Calu3 (cell line): ENCODE measurements around the gene B3GALNT2. TPM values are rescaled to one million over a fixed set of nuclear protein-coding genes. Genes with fewer than 3 reads are reported as not detected.

Experiments used
- BruUV-seq: library from RNA; stranded (reverse); fragments of 400-500 nt; replicated peaks from 2 replicates; lab custom pipeline; 2021; lab: Mats Ljungman, UMichigan
- CTCF ChIA-PET: fragments of 300-600 bp; sonication (Branson Sonifier 250); formaldehyde crosslinking; loops from one replicate; lab custom pipeline; 2022; ENCODE audit warnings: antibody characterized with exemption; lab: Charles Lee
- DNase-seq: peaks from one replicate; pipeline ENCODE4 v3.0.0; 2022
- H3K27ac Mint-ChIP-seq: one replicate; pipeline ENCODE4 v1.8.0; 2022; ENCODE audit warnings: mixed read lengths; ENCODE audit not compliant: unreplicated experiment
- H3K27me3 Mint-ChIP-seq: one replicate; pipeline ENCODE4 v1.8.0; 2022; ENCODE audit warnings: mixed read lengths; ENCODE audit not compliant: unreplicated experiment
- H3K36me3 Mint-ChIP-seq: one replicate; pipeline ENCODE4 v1.8.0; 2022; ENCODE audit warnings: mild to moderate bottlenecking, moderate library complexity, mixed read lengths; ENCODE audit not compliant: insufficient read depth, unreplicated experiment
- H3K4me1 Mint-ChIP-seq: one replicate; pipeline ENCODE4 v1.8.0; 2022; ENCODE audit warnings: mild to moderate bottlenecking, low read depth, mixed read lengths; ENCODE audit not compliant: unreplicated experiment
- H3K4me3 Mint-ChIP-seq: one replicate; pipeline ENCODE4 v1.8.0; 2022; ENCODE audit warnings: mild to moderate bottlenecking, low read depth, moderate library complexity, mixed read lengths; ENCODE audit not compliant: unreplicated experiment
- H3K9me3 Mint-ChIP-seq: one replicate; pipeline ENCODE4 v1.8.0; 2022; ENCODE audit warnings: low read depth, mixed read lengths; ENCODE audit not compliant: unreplicated experiment
- CTCF ChIP-seq: fragments of 200-600 bp; IDR thresholded peaks from one replicate; pipeline ENCODE4 v1.8.0; 2022; ENCODE audit warnings: antibody characterized with exemption; ENCODE audit not compliant: unreplicated experiment
- intact Hi-C: fragments of 100-400 bp; cut with micrococcal nuclease; formaldehyde crosslinking; loops from one replicate; pipeline ENCODE4 v1.10.0; 2022; ENCODE audit not compliant: unreplicated experiment
- total RNA-seq: library from RNA; stranded (reverse); gene quantifications from 2 replicates; pipeline ENCODE4 v1.2.3, GENCODE V29; 2022

The B3GALNT2 gene
- total RNA-seq, 1 experiment from 2014 or later = 35.3 TPM

DNA sequence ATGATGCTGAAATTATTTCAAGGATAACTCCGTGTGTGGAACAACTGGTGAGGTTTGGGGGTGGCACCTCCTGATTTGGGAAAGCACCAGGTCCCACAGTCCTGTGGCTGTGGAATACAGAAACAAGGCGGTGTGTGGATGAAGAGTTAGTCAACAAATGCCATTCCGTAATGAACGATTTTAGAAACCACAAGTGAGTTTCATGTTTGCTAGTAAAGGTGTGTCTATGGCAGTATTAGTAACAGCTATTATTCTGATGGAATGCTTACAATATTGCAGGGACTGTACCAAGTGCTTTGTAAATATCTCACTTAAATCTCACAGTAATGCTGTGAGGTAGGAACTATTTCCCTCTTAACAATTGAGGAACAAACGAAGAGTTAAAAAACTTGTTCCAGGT is 53.8 kb downstream of the B3GALNT2 start:
- no peak for DNase-seq
- Mint-ChIP-seq H3K36me3 (peaks cover 47% of the 10 kb centered on the region), H3K4me1 (no peaks in the 10 kb centered on the region), H3K9me3 (no peaks in the 10 kb centered on the region), H3K27ac (no peak overlapping the region), H3K27me3 (no peaks in the 10 kb centered on the region), H3K4me3 (no peak overlapping the region)
- BruUV-seq = no TSS peak
- intact Hi-C loops = no loop called here
- no peak for TF ChIP-seq CTCF
- CTCF ChIA-PET = no interaction called here

DNA sequence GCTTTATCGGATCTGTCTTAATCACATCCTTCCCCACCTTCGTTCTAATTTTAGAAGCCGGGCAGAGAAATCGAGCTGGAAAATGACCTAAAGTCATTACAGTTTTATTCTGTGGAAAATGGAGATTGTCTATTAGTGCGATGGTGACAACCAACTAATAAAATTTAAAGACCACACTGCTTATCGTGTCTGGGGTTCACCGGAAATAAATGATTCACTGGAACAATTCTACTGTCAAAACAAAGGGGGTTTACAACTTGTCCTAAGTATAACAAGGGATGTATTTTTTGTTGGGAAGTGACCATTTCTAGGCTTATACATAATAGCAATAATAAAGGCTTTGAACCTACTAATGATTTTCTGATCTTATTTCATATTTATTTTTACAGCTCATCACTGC is 55.6 kb downstream of the B3GALNT2 start:
- Mint-ChIP-seq H3K4me1 (no peaks in the 10 kb centered on the region), H3K27ac (no peak overlapping the region), H3K27me3 (no peaks in the 10 kb centered on the region), H3K4me3 (no peak overlapping the region), H3K9me3 (no peaks in the 10 kb centered on the region), H3K36me3 (peaks cover 56% of the 10 kb centered on the region)
- TF ChIP-seq CTCF = no peak
- CTCF ChIA-PET = no interaction called here
- intact Hi-C loops = no loop called here
- DNase-seq = no peak
- BruUV-seq = no TSS peak

DNA sequence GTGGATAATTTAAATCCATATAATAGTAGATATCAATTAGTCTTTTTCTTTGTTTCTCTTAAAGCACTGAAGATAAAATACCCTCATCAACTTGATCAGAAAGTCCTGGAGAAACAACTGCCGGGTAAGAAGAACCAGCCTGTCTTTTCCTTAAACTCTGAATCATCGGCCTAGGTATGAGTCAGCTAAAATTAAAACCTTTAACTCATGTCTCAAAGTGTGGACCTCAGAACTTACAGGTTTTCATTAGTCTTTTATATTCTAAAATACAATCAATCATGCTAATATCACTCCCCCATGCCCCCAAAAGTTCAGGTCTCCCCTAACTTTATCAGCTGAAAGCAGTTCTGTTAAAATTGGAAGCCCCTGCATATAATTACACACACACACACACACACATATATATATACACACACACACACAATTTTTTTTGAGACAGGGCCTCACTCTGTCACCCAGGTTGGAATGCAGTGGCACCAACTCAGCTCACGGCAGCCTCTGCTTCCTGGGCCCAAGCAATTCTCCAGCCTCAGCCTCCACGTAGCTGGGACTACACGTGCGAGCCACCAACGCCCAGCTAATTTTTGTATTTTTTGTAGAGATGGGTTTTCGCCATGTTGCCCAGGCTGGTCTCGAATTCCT is 61.3 kb downstream of the B3GALNT2 start:
- no peak overlapping the region for H3K27ac Mint-ChIP-seq
- CTCF ChIA-PET = interaction anchor here (0.7 kb wide), 1 partner anchor 11 kb away, joined by 3 read pairs; no protein-coding TSS in a partner anchor
- intact Hi-C loops = no loop called here
- peaks cover 39% of the 10 kb centered on the region for H3K36me3 Mint-ChIP-seq
- BruUV-seq = no TSS peak
- no peak for DNase-seq
- H3K4me1 Mint-ChIP-seq = no peaks in the 10 kb centered on the region
- TF ChIP-seq CTCF = no peak
- no peak overlapping the region for H3K4me3 Mint-ChIP-seq
- no peaks in the 10 kb centered on the region for H3K27me3 Mint-ChIP-seq
- no peaks in the 10 kb centered on the region for H3K9me3 Mint-ChIP-seq

DNA sequence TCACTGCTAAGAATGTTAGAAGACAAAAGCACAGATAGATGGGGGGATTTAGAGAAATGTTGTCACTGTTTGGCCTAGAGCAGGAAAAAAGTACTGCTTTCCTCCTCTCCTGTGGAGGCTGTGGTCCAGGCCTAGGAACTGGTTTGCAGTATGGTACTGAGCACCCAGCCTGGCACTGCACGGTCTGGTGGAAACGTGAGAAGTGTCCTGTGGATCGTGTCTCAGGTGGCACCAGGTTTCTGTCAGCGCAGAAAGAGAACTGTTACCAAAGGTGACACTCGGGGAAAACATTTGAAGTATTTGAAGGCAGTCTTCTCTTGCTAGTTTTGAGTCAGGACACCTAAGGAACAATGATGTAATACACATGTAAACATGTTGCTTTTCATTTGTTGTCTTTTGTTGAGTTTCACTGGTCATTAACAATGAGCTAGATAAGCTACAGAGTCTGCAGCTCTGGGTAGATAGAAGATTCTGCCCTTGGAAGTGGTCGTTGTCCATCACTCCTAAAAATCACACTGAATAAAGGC is 63.0 kb downstream of the B3GALNT2 start:
- peaks cover 48% of the 10 kb centered on the region for H3K36me3 Mint-ChIP-seq
- H3K4me3 Mint-ChIP-seq = no peak overlapping the region
- CTCF ChIA-PET = interaction anchor here (0.6 to 0.9 kb wide), 3 partner anchors 10 to 665 kb away, joined by 3 to 5 read pairs (median 3); partner anchors contain the start of gene B3GALNT2
- no peak overlapping the region for H3K27ac Mint-ChIP-seq
- no peak for DNase-seq
- intact Hi-C loops = no loop called here
- no peaks in the 10 kb centered on the region for H3K9me3 Mint-ChIP-seq
- no peaks in the 10 kb centered on the region for H3K27me3 Mint-ChIP-seq
- no peak for TF ChIP-seq CTCF
- no TSS peak for BruUV-seq
- H3K4me1 Mint-ChIP-seq = no peaks in the 10 kb centered on the region
